GM18498 (cell line): ENCODE data around the gene WEE2.

Experiments
- ATAC-seq: cut with Tn5 transposase; IDR thresholded peaks from one replicate; pipeline ENCODE4 v1.9.1; 2021; ENCODE audit warnings: mild to moderate bottlenecking, moderate library complexity; ENCODE audit not compliant: unreplicated experiment

Gene WEE2

GRCh38 chr7:141708351-141708750 is at the start of gene WEE2:
Gene WEE2, plus strand, starts transcription at chr7:141708353. Its CDS starts 406 bp downstream, at chr7:141708759.
- no peak for ATAC-seq

GRCh38 chr7:141659501-141659900 is 48.7 kb upstream of the WEE2 start:
- ATAC-seq = no peak

- no peak for ATAC-seq
Observed at GRCh38 chr7:141660259-141660658, 47.9 kb upstream of the WEE2 start.

GRCh38 chr7:141663081-141663849 is 44.9 kb upstream of the WEE2 start:
- ATAC-seq = no peak

- no peak for ATAC-seq
Observed at GRCh38 chr7:141664450-141664849, 43.7 kb upstream of the WEE2 start.

- ATAC-seq = no peak
Observed at GRCh38 chr7:141665208-141666035, 42.7 kb upstream of the WEE2 start.

- no peak for ATAC-seq
Observed at GRCh38 chr7:141666071-141666470, 42.1 kb upstream of the WEE2 start.

- no peak for ATAC-seq
Observed at GRCh38 chr7:141668853-141669252, 39.3 kb upstream of the WEE2 start.

- no peak for ATAC-seq
Observed at GRCh38 chr7:141671705-141672496, 36.3 kb upstream of the WEE2 start.

GRCh38 chr7:141673346-141673745 is 34.8 kb upstream of the WEE2 start:
- ATAC-seq = no peak

- ATAC-seq = no peak
Observed at GRCh38 chr7:141674171-141674671, 33.9 kb upstream of the WEE2 start.

- ATAC-seq = no peak
Observed at GRCh38 chr7:141674702-141675101, 33.5 kb upstream of the WEE2 start.

- no peak for ATAC-seq
Observed at GRCh38 chr7:141675436-141676215, 32.5 kb upstream of the WEE2 start.

- no peak for ATAC-seq
Observed at GRCh38 chr7:141676618-141677017, 31.5 kb upstream of the WEE2 start.

- no peak for ATAC-seq
Observed at GRCh38 chr7:141679014-141679413, 29.1 kb upstream of the WEE2 start.

GRCh38 chr7:141685285-141686023 is 22.7 kb upstream of the WEE2 start:
- ATAC-seq = no peak

- ATAC-seq = no peak
Observed at GRCh38 chr7:141686074-141686473, 22.1 kb upstream of the WEE2 start.

- no peak for ATAC-seq
Observed at GRCh38 chr7:141686670-141687069, 21.5 kb upstream of the WEE2 start.

GRCh38 chr7:141688043-141688442 is 20.1 kb upstream of the WEE2 start:
- no peak for ATAC-seq
